Activated naive CD4-positive, alpha-beta T cell treated with anti-CD3 and anti-CD28 coated beads, Interleukin-2, amount 50 U/mL, for 16 hours (primary cell): ENCODE measurements around the gene THAP4.

Source experiments
- DNase-seq: peaks from one replicate; pipeline ENCODE4 v3.0.0-alpha.2; 2020

THAP4 gene, protein sequence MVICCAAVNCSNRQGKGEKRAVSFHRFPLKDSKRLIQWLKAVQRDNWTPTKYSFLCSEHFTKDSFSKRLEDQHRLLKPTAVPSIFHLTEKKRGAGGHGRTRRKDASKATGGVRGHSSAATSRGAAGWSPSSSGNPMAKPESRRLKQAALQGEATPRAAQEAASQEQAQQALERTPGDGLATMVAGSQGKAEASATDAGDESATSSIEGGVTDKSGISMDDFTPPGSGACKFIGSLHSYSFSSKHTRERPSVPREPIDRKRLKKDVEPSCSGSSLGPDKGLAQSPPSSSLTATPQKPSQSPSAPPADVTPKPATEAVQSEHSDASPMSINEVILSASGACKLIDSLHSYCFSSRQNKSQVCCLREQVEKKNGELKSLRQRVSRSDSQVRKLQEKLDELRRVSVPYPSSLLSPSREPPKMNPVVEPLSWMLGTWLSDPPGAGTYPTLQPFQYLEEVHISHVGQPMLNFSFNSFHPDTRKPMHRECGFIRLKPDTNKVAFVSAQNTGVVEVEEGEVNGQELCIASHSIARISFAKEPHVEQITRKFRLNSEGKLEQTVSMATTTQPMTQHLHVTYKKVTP

DNA sequence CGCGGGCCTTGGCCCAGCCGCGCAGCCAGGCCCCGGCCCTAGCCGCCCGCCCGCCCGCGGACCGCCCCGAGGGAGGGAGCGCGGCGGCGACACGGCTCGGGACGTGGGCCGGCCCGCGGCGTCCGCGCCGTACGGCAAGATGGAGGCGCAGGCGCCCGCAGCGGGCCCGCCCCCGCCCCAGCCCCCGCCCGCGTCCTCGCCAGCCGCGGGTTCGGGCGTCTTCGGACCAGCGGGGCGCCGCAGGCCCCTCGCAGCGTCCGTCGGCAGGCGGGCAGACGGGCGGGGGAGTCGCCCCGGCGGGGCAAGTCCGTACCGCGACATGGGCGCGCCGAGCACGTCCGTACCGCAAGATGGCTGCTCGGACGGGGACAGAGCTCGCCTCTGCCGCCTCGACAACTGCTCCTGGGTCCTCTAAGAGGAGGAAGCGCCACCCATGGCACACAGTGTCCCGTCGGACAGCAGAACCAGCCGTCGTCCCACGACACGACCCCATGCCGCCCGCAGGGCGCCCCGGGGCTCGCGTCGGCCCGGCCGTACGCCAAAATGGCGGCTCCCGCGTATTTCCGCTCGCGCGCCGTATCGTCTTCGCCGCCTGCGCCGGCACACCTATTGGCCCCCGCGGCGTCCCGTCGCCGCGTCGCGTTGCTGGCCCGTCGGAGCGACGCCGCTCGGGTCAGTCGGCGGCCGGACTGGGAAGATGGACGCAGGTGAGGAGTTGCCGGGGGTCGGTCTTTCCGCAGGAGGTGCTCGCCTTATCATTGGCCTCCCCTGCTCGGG is at the start of gene THAP4, which contains the start of gene ATG4B:
TSS of gene THAP4 (minus strand) at position 141 of the 777 bp plus-strand sequence. CDS start 141 bp downstream, outside the sequence.
TSS of gene ATG4B (plus strand) at position 676 of the 777 bp plus-strand sequence. CDS start at position 698, 22 bp downstream.
- peak; percentile 78 for DNase-seq

DNA sequence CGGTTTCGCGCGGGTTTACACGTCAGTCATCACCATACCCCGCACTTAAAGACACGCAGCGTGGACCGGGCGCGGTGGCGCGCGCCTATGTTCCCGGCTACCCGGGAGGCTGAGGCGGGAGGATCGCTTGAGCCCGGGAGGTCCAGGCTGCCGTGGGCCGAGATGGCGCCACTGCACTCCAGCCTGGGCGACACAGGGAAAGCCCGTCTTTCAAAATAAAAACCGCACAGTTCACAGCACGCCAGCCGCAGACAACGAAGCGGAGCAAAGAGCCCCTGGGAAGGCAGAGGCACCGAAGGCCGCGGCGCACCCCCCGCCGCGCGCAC is 49.3 kb upstream of the THAP4 start:
- DNase-seq, result peak; percentile 21

DNA sequence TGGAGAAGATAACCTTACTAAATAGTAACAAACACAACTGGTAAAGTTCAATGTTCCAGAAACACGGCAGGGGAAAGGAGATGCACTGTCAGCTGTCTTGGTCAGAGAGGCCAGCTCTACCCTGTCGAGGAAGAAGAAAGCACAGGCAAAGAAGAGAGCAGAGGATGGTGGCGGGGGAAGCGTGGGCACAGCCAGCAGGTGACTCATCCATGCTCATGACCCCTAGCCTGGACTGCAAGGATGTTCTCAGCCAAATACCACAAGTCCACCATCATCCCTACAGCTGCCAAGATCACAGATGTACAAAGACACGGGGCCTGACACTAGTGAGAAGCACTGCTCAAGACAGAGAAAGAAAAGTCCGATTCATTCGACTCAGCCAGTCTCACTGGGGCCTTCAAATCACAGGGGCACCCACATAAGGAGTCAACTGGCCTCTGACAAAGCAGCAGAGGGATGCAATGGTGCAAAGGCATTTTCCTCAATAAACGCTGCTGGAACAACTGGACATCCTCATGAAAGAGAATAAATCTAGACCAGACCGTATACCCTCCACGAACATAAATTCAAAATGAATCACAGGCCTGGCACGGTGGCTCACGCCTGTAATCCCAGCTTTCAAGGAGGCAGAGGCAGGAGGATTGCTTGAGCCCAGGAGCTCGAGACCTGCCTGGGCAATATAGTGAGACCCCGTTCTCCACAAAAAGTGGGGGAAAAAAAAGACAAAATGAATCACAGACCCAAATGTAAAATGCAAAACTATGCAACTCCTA is 44.1 kb upstream of the THAP4 start:
- DNase-seq, result no peak

DNA sequence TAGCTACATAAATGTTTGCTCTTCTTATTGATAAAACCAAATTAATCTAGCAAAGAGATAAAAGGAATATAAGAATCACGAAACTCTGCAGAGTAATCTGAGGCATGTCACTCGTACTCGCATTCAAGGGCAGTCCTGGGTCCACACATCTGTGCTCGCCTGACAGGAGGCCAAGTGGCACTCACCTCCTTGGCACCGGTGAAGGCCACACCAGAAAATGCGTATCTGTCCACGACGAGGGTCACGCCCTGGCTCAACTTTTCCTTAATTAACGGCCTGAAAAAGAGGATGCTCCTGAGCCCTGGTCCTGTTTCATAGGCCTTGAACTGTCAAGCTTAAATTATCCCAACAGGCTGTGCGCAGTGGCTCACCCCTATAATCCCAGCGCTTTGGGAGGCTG is 43.1 kb upstream of the THAP4 start:
- no peak for DNase-seq

DNA sequence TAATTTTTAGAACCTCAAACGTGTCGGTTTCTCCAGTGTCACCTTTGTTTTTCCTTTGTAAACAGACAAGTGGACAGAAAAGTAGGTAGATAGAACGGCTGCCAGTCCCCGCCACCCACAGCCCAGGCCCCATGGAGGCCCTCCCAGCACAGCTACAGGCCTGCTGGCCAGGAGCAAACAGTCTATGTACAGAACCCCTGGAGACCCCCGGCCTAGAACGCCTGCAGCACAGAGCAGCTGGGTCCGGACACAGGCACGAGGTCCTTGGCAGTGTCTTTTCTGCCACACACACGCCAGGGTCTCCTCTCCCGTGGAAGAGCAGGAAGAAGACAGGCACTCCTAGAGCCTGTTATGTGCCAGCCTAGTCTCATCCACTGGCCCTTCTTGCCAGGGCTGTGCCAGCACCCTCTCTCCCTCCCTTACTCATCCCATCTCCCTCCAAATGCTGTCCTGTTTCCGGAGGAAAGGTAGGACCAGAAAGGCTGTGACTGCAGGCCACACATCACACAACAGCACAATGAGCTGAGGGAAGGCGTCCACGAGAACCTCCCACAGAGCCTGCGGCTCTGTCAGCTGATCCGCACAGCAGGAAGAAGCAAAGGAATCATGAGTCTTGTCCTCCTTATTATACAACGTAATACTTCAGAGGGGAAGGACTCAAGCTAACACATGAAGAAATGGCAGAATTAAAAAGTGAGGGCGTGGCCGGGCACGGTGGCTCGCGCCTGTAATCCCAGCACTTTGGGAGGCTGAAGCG is 42.0 kb upstream of the THAP4 start:
- DNase-seq, result no peak

DNA sequence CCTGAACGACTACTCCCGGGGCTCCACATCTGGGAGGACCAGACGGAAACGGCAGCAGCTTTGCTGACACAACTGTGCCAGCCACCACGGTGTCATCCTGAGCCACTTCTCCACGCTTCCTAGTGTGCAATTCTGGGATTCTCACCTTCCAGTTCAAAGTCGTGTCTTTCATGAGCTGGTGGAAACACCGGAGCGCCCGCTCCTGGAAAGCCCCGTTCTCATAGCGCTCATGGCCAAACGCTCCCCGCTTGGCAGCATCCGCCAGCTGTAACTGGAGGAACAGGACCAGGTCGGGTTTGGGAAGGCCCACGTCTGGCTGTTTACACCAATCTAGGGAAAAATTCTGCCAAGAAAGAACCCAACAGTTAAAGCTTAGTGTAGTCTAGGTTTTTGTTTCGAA is 41.3 kb upstream of the THAP4 start:
- DNase-seq, result no peak

DNA sequence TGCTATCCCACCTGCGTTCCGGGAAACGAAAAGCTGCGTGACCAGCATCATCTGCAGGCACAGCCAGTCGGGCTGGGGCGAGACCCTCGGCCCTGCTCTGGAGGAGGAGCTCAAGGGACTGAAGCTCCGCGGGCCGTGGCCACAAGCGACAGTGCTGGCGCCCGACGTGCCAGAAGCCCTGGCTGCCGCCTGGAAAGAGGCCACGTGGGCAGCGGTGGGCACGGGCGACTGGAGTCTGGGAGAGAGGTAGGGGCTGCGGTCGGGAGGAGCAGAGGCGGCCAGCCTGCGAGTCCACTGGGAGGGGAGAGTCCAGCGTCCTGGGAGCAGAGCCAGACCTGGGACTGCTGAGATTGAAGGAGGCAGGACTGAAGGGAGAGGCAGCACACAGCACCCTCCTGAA is 40.4 kb upstream of the THAP4 start:
- no peak for DNase-seq

DNA sequence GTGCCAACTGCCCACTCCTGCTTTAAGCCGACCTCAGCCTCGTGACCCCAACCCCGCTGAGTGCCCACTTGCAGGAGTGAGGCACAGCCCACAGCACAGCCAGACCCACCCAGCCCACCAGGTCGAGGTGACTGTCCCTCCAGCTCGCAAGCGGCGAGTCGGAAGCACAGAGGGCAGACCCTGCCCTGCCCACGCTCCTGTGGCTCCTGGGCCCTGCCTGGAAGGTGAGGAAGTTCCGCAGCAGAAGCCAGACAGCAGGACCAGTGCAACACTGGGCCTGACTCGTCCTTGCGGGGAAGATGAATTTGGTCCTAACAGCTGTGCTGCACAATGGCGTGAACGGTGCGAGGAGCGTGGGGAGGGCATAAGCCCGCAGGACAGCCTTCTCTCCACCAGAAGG is 39.7 kb upstream of the THAP4 start:
- DNase-seq, result no peak

DNA sequence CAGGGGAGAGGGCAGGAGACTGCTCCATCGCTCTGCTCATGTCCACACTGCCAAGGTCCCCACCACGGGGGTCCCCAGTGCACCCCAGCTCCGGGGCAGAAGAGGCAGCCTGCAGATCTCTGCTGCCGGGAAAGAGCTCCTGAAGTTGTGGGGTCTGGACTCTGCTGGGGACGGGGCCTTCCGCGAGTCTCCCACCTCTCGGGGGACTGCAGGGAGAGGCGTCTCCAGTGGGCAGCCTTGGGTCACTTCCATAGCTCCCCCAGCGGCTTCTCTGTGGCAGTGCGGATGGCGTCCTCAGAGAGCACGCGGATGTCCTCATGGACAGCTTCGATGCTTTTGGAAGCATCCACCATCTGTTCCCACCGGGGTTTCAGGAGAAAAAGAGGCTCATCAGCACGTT is 38.9 kb upstream of the THAP4 start:
- DNase-seq, result no peak

DNA sequence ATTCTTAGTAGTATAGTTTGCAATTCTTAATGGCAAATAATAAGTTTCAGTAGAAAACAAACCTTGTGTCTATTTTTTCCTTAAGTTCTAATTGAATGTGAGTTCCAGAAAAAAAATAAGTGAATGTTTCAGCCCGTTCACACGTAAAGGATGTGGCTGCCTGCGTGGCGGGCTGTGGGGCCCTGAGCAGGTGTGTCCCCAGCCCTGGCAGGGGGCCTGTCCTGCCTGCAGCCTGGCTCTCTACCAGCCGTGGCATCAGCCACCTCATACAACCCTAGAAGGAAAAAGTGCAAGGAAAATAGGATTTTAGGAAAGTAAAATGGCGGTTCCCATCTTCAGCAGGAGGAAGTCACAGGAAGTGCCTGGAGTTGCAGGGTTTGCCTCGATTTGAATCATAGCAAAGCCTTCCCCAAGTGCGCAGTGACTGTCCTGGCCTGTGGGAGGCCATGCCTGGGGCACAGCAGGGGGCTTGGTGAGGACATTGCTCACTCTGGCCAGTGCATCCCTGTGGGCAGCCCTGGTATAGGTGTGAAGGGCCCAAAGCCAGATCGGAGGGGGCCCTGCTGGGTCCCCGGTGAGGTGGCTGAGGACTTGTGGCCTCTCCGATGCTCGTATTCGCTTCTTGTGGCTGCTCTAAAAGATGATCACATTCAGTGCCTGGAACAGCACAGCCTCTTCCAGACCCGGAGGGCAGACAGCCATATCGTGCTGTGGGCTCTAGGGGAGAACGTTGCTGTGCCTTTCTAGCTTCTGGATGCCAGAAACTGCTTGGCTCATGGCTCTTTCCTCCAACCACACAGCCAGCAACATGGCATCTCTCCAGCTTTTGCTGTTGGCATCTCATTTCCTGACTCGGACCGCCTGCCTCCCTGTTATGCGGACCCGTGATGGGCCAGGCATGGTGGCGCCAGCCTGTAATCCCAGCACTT is 37.1 kb upstream of the THAP4 start:
- no peak for DNase-seq

DNA sequence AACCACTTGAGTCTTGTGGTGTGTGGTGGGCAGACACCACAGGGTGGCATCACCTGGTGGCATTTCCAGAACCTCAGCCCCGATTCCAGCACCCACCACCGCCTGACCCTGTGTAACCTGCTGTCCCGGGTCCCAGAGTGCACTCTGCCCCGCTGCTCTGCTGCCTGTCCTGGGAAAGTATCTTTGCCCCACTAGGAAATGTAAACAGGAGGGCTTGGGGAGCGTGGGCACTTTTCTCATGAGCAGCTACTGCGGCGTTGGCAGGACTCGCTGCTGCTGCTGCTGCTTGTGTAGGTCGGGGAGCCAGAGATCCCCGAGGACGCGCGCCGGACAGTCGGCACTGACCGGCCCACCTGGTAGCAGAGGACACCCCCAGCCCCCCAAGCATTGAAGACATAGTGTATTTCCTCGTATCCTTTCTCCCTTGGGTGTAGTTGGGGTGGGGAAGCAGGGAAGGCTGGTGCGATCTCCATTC is 36.3 kb upstream of the THAP4 start:
- no peak for DNase-seq

DNA sequence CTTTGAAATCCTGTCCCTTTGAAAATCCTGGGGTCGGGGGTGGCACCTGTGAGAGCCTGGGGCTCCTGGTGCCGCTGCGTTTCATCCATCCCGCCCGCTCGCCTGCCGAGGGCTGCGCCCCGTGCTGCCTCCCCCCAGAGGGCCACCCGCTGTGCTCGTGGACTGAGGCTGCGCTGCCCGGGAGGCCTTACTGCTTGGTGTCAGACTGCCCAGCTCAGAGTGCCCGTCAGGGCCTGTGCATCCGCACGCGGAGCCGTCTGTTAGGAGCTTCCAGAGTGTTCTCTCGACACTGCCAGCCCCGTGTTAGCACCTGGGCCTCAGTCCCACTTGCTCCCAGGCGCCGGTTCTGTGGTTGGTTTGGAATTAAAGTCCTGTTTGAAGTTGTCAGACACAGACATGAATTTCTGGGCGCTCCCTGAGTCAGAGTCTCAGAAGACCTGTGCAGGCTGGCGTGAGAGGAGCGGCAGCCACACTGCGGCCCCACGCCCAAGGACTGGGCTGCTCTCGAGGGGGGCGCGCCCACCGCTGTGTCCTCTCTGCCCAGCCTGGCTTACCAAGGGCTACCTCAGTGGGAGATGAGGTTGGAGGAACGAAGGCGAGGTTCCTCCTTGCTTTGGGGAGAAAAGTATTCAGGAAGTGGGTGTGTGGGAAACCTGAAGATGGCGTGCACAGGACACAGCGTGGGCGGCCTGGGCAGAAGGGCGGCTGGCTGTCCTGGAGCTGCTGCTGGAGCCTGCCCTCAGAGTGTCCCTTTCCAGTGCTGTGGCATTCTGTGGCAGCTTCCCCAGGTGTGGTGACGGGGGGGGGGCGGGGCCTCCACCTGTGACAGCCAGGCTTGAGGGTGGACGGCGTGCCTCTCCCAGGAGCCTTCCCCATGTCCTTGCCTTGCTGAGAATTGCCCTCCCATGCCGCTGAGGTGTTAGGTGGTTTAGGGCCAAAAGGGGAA is 35.6 kb upstream of the THAP4 start:
- DNase-seq, result no peak

DNA sequence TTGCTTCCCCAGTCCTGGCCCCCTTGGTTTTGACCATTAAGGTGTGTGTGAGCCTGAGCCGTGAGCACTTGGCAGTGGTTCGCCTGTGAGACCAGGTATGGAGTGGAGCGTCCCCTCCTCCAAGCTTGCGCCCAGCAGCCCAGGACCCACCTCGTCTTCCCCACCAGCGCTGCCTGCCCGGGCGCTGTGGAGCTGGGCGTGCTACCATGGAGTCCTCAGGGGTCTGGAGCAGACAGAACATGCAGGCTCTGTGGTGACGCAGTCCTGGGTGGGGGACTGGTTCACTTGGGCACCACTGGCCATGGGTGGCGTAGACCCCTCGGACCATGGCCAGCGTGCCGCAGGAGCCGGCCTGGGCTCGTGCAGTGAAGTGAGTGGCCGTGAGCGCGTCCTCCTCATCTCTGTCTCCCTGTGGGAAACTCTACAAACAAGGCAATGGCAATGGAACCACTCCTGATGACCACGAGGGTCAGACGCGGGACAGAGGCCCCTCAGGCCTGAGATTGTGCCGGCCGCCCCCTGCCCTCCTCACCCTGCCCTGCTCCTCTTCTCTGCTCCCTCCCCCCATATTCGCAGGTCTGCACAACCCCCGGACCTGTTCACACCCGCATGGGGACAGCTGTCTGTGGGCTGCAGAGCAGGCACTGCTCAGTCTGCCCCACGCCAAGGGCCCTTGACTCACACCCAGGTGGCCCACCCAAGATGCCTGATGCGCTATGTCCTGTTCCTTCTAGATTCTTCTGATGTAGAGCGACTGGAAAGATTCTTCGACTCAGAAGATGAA is 34.7 kb upstream of the THAP4 start:
- DNase-seq, result no peak

DNA sequence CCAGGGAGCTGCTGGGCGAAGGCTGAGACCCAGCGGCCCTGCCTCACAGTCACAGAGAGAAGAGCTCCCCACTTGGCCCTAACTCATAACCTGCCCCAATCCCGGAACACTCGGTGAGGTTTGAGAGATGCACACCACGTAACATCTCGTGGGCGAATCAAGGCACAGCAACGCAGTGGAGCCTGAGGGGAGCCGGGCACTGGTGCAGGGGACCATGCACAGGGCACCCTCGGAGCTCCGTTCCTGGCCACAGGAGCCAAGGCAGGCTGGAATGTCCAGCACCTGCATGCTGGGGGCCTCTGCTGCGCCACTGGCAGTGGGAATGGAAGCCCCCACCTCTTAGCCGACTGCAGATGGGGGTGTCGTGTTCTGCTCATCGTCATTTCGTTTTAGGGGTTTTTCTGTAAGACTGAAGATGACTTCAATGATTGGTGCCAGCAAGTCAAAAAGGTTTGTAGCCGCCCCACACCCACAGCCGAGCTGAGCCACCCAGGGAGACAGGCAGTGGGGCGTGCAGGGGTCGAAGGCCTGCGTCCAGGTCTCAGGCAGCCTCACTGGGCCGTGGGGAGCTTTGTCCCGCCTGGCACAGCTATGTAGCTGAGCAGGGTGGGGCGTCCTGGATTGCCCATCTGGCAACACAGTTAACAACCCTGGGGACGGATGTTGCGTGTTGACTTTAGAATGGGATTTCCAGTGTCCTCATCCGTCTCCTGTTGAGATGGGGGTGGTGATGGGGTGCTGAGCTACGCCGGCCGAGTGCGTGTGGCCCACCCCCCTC is 33.6 kb upstream of the THAP4 start:
- DNase-seq, result no peak

DNA sequence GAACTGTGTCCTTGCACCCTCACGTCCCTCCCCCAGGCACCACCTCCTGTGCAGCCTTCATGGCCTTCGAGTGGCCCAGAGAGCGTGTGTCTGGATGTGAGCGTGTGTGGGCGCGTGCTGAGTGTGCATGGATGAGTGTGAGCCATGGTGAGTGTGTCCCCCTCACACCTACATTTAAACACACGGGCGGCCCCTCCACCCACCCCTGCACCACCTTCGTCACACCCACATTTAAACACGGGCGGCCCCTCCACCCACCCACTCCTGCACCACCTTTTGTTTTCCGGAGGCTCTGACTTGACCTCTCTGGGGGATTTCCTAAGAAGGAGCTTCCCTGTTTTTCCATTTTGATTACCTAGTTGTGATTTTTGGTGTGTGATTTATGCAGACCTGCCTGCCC is 31.9 kb upstream of the THAP4 start:
- no peak for DNase-seq

DNA sequence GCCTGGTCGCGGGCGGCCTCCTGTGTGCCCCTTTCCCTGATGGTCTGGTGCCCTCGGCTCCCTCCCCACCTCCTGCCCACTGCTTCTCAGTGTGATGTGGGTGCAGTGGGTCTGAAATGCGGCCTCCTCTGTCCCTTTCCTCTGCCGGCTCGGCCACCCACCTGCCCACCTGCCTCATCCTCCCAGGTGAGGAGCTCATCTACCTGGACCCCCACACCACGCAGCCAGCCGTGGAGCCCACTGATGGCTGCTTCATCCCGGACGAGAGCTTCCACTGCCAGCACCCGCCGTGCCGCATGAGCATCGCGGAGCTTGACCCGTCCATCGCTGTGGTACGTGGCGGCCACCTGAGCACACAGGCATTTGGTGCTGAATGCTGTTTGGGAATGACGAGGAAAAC is 31.4 kb upstream of the THAP4 start:
- no peak for DNase-seq

DNA sequence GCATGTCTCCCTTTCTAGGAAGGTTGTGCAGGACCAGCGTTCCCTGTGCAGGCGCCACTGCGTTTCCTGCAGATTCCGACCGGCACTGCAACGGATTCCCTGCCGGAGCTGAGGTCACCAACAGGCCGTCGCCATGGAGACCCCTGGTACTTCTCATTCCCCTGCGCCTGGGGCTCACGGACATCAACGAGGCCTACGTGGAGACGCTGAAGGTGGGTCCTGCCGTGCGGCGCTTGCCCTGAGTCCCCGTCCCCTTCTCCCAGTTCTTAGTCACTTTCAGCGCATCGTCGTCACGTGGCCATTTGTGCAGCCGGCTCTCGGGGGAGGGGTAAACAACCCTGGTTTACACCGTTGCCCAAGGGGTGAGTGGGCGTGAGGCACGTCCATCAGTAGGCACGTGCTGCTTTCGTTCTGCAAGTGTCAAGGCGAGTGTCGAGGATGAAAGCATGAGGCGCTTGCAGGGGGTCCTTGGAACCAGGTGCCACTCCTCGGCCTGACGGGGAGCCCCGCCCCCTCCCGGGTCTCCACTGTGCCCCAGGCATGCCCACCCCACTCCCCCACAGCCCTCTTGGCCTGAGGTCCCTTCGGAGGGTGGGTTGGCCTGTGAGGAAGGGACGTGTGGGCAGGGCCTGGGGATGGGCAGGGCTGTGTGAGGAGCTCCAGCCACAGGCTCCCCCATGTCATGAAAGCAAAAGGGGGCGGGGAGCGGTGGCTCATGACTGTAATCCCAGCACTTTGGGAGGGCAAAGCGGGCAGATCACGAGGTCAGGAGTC is 29.9 kb upstream of the THAP4 start:
- DNase-seq, result no peak
